Measurements from ENCODE around the gene NPIPA7.
"Not testable (repeated sequence)": the region's sequence is repeated elsewhere in the genome, so short reads cannot be mapped to it uniquely, and the experiment has no call there.

NPIPA7 gene

DNA sequence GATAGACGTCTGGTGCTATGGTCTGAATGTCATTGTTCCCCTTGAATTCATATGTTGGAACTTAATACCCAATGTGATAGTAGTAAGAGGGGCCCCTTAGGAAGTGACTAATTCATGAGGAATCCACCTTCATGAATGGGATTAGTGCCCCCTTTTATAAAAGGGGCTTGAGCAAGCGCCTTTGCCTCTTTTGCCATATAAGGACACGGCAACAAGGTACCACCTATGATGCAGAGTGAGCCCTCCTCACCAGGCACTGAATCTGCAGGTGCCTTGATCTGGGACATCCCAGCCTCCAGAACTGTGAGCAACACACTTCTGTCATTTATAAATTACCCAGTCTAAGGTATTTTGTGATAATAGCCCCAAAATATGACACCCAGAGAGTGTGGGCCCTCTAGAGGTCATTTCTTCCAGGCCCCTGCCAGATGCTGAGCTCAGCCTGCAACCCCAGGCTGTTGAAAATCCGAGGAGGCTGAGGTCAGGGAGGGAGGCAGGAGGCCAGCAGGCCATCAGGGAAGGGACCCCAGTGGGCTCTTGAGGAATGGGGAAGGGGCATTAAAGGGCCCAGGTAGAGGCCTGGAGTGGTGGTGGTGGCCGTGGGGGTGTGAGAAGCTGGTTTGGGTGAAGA is 39.1 kb downstream of the NPIPA7 start:
- DNase-seq (ENCODE audit: low read depth, low spot score): not testable (repeated sequence)

- DNase-seq (ENCODE audit: low read depth, low spot score): not testable (repeated sequence)
Measured at GRCh38 chr16:16420515-16420914, 41.6 kb downstream of the NPIPA7 start.

- DNase-seq (ENCODE audit: low read depth, low spot score): not testable (repeated sequence)
Measured at GRCh38 chr16:16425146-16425545, 46.2 kb downstream of the NPIPA7 start.

GRCh38 chr16:16431135-16431534 is 52.2 kb downstream of the NPIPA7 start:
- not testable (repeated sequence) for DNase-seq (ENCODE audit: low read depth, low spot score)

DNA sequence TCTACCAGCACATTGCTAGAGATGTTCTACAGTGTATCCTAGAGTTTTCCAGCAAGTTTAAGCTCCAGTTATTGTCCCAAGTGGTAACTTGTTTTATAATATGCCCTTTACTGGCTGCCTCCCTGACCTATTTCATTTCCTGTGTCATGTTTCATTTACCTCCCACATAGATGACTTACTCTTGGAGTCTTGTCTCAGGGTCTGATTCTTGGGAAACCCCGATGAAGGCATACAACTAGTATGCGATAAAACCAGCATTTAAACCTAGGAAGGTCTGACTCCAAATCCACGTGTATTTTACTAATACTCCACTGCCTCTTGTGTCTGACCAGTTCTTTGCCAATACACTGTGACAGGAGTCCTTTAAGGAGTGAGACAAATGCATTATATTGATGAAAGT is 55.8 kb downstream of the NPIPA7 start:
- DNase-seq (ENCODE audit: low read depth, low spot score): not testable (repeated sequence)

GRCh38 chr16:16441401-16441800 is 62.5 kb downstream of the NPIPA7 start:
- DNase-seq (ENCODE audit: low read depth, low spot score): not testable (repeated sequence)
